NCI-H2171 treated with DMSO at 0.1 percent for 48 hours (cell line): Measurements from ENCODE around the gene TPPP2.

Experiments
- DNase-seq: peaks from one replicate; lab custom pipeline; 2025; lab: John Stamatoyannopoulos, UW

TPPP2 gene

GRCh38 chr14:21057803-21058675 is 28.0 kb downstream of the TPPP2 start, which contains the start of gene RNASE8:
Gene RNASE8, plus strand, starts transcription at chr14:21057822. Its CDS starts 71 bp downstream, at chr14:21057893.
- DNase-seq: no peak

GRCh38 chr14:21058903-21059302 is 28.9 kb downstream of the TPPP2 start:
- DNase-seq: no peak

GRCh38 chr14:21059842-21060613 is 30.0 kb downstream of the TPPP2 start:
- no peak for DNase-seq

GRCh38 chr14:21060614-21061346 is 30.8 kb downstream of the TPPP2 start:
- DNase-seq: no peak

GRCh38 chr14:21061347-21061668 is 31.3 kb downstream of the TPPP2 start:
- no peak for DNase-seq

- DNase-seq: no peak
Measured at GRCh38 chr14:21063479-21063878, 33.5 kb downstream of the TPPP2 start.

- peak; percentile 81 for DNase-seq
Measured at GRCh38 chr14:21066882-21067502, 37.0 kb downstream of the TPPP2 start.

- DNase-seq: peak; percentile 91
Measured at GRCh38 chr14:21068521-21069387, 38.7 kb downstream of the TPPP2 start.

GRCh38 chr14:21069388-21070082 is 39.5 kb downstream of the TPPP2 start:
- DNase-seq: peak; percentile 66

GRCh38 chr14:21070083-21070609 is 40.1 kb downstream of the TPPP2 start, which contains the start of gene ARHGEF40:
Gene ARHGEF40, plus strand, starts transcription at chr14:21070304. Its CDS starts 93 bp downstream, at chr14:21070397.
- DNase-seq: no peak

GRCh38 chr14:21070610-21071224 is 40.7 kb downstream of the TPPP2 start:
- DNase-seq: peak; percentile 48

GRCh38 chr14:21071225-21072030 is 41.4 kb downstream of the TPPP2 start:
- DNase-seq: peak; percentile 82

GRCh38 chr14:21072031-21072473 is 42.0 kb downstream of the TPPP2 start:
- peak; percentile 25 for DNase-seq

GRCh38 chr14:21072781-21073339 is 42.8 kb downstream of the TPPP2 start:
- DNase-seq: no peak

GRCh38 chr14:21073921-21074320 is 43.9 kb downstream of the TPPP2 start:
- DNase-seq: peak; percentile 30

- DNase-seq: peak; percentile 33
Measured at GRCh38 chr14:21074398-21075272, 44.6 kb downstream of the TPPP2 start.
